A673 (cell line): ENCODE measurements around the gene ELAVL1. TPM values are rescaled to one million over a fixed set of nuclear protein-coding genes. Genes with fewer than 3 reads are reported as not detected.
"Not testable (repeated sequence)": the region's sequence is repeated elsewhere in the genome, so short reads cannot be mapped to it uniquely, and the experiment has no call there.

Experiments used
- BruUV-seq: library from RNA; stranded (reverse); fragments of 400-500 nt; replicated peaks from 2 replicates; lab custom pipeline; 2021; lab: Mats Ljungman, UMichigan
- CTCF ChIA-PET: fragments of 300-600 bp; sonication (Branson Sonifier 250); formaldehyde crosslinking; loops from one replicate; lab custom pipeline; 2022; ENCODE audit warnings: antibody characterized with exemption; lab: Charles Lee
- POLR2A ChIA-PET: fragments of 300-600 bp; sonication (Branson Sonifier 250); formaldehyde crosslinking; loops from one replicate; lab custom pipeline; 2022; ENCODE audit warnings: antibody characterized with exemption; ENCODE audit not compliant: low non-redundant PET; lab: Charles Lee
- DNase-seq: peaks from one replicate; pipeline ENCODE4 v3.0.0-alpha.2; 2015; ENCODE audit warnings: low spot score
- H3K27ac ChIP-seq: fragments of 200-600 bp; sonication (generic); 2 replicates; pipeline ENCODE4 v1.5.1; 2016; ENCODE audit warnings: mixed run types, low read depth, mild to moderate bottlenecking, mixed read lengths, antibody characterized with exemption, low read length; ENCODE audit not compliant: poor library complexity, severe bottlenecking
- H3K27me3 ChIP-seq: fragments of 200-600 bp; sonication (generic); replicated peaks from 2 replicates; pipeline ENCODE4 v1.6.1; 2017; ENCODE audit warnings: mixed run types, low read depth, mild to moderate bottlenecking, mixed read lengths, antibody characterized with exemption, low read length; ENCODE audit not compliant: insufficient read depth, poor library complexity
- H3K36me3 ChIP-seq: fragments of 200-600 bp; sonication (generic); 2 replicates; pipeline ENCODE4 v1.6.1; 2016; ENCODE audit warnings: mixed run types, mild to moderate bottlenecking, mixed read lengths, antibody characterized with exemption, low read length; ENCODE audit not compliant: insufficient read depth, poor library complexity, severe bottlenecking
- H3K4me1 ChIP-seq: fragments of 200-600 bp; sonication (generic); 2 replicates; pipeline ENCODE4 v1.6.1; 2017; ENCODE audit warnings: mixed run types, mild to moderate bottlenecking, mixed read lengths, antibody characterized with exemption, low read length; ENCODE audit not compliant: insufficient read depth, poor library complexity, severe bottlenecking
- H3K4me3 ChIP-seq: fragments of 200-600 bp; sonication (generic); 2 replicates; pipeline ENCODE4 v1.5.1; 2016; ENCODE audit warnings: low read depth, mixed run types, mild to moderate bottlenecking, mixed read lengths, low read length; ENCODE audit not compliant: poor library complexity, severe bottlenecking
- H3K9me3 ChIP-seq: fragments of 200-600 bp; sonication (generic); 2 replicates; pipeline ENCODE4 v1.6.1; 2016; ENCODE audit warnings: mixed run types, low read depth, mild to moderate bottlenecking, mixed read lengths, antibody characterized with exemption, low read length; ENCODE audit not compliant: poor library complexity, severe bottlenecking
- CTCF ChIP-seq: fragments of 300-800, 200-600 bp; sonication (generic); conservative IDR thresholded peaks from 2 replicates; pipeline ENCODE4 v1.5.1; 2017; ENCODE audit warnings: low read depth, mild to moderate bottlenecking, antibody characterized with exemption, low read length, moderate library complexity, mixed read lengths
- EZH2 ChIP-seq: fragments of 200-600 bp; sonication (generic); IDR thresholded peaks from 2 replicates; pipeline ENCODE4 v1.6.1; 2017; ENCODE audit warnings: borderline replicate concordance, low read depth, mild to moderate bottlenecking, mixed read lengths, antibody characterized with exemption, low read length; ENCODE audit not compliant: poor library complexity, severe bottlenecking
- intact Hi-C: fragments of 100-400 bp; cut with micrococcal nuclease; formaldehyde crosslinking; loops from one replicate; pipeline ENCODE4 v1.10.0; 2022; ENCODE audit not compliant: unreplicated experiment
- total RNA-seq: library from RNA; stranded (reverse); gene quantifications from 2 replicates; pipeline ENCODE4 v1.2.3, GENCODE V29; 2021

Gene ELAVL1
- total RNA-seq, 1 experiment from 2014 or later = 171 TPM

- no TSS peak for BruUV-seq
- H3K36me3 ChIP-seq = peaks cover 69% of the 10 kb centered on the region
- ChIA-PET POLR2A (no interaction called here), CTCF (no interaction called here)
- TF ChIP-seq EZH2 (no peak), CTCF (no peak)
- intact Hi-C loops = no loop called here
- H3K4me3 ChIP-seq = no peak overlapping the region
- H3K27ac ChIP-seq = no peak overlapping the region
- no peaks in the 10 kb centered on the region for H3K27me3 ChIP-seq
- DNase-seq = no peak
- H3K4me1 ChIP-seq = no peaks in the 10 kb centered on the region
- H3K9me3 ChIP-seq = no peaks in the 10 kb centered on the region
Measured at GRCh38 chr19:7963566-7963965, 41.9 kb downstream of the ELAVL1 start.

- TF ChIP-seq EZH2 = no peak
- no peak for TF ChIP-seq CTCF
- TSS peak; percentile 56 for BruUV-seq
- Histone ChIP-seq H3K4me1 (no peaks in the 10 kb centered on the region), H3K4me3 (no peak overlapping the region), H3K27me3 (no peaks in the 10 kb centered on the region), H3K36me3 (peaks cover 61% of the 10 kb centered on the region), H3K9me3 (no peaks in the 10 kb centered on the region), H3K27ac (peak overlapping the region; percentile 19)
- ChIA-PET POLR2A (no interaction called here), CTCF (interaction anchor here (0.5 kb wide), 1 partner anchor 291 kb away, joined by 13 read pairs; no protein-coding TSS in a partner anchor)
- no peak for DNase-seq
- intact Hi-C loops = no loop called here
Measured at GRCh38 chr19:7962644-7963268, 42.7 kb downstream of the ELAVL1 start.

DNA sequence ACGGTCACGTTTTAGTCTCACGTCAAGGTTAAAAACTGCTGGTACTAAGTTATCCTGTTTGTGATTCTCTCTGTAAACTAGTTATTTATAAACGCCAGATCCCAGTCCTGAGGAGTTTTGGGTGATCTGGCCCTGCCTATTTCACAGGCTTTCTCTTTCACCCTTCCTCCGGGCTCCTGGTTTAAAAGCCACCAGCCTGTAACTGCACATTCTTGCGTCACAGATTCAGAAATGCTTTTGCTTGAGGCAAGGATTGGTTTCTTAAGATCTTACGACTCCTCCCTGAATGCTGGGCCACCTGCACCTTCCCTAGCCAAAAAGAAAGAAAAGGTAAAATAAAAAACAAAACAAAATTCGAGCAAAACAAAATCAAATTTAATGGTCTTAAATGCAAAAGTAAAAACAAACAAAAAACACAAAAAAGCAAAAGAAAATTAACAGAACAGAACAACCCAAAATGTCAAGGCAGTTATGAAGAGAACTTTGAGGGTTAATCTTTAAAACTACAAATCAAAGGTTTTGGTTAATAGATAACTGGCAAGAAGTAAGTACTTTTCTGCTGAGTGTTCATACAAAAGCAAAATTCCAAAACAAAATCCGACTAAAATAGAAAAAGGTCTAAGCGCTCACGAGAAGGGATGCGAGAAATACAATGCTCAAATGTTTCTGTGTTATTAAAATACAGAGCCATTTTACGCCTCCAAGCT lies 43.4 kb downstream of the ELAVL1 start:
- no peak for DNase-seq
- H3K27ac ChIP-seq = no peak overlapping the region
- BruUV-seq = no TSS peak
- TF ChIP-seq CTCF (no peak), EZH2 (no peak)
- H3K36me3 ChIP-seq = peaks cover 55% of the 10 kb centered on the region
- no peak overlapping the region for H3K4me3 ChIP-seq
- H3K27me3 ChIP-seq = no peaks in the 10 kb centered on the region
- CTCF ChIA-PET = interaction anchor here (0.5 kb wide), 1 partner anchor 291 kb away, joined by 13 read pairs; no protein-coding TSS in a partner anchor
- POLR2A ChIA-PET = no interaction called here
- H3K9me3 ChIP-seq = no peaks in the 10 kb centered on the region
- intact Hi-C loops = no loop called here
- no peaks in the 10 kb centered on the region for H3K4me1 ChIP-seq

- BruUV-seq, CTCF ChIA-PET: not testable (repeated sequence)
Measured at GRCh38 chr19:7961082-7961481, 44.4 kb downstream of the ELAVL1 start.

More at GRCh38 chr19:7961082-7961481, 44.4 kb downstream of the ELAVL1 start:
- DNase-seq, H3K4me1 ChIP-seq, H3K4me3 ChIP-seq, H3K27ac ChIP-seq, H3K9me3 ChIP-seq, H3K27me3 ChIP-seq, POLR2A ChIA-PET, intact Hi-C loops: not testable (repeated sequence)
- peaks cover 46% of the 10 kb centered on the region for H3K36me3 ChIP-seq
